ENCODE results near the gene NCR1.

GRCh38 chr19:54947381-54947780 is 41.4 kb downstream of the NCR1 start, which contains the start of gene NLRP7:
- TF ChIP-seq POLR2AphosphoS5 (IDR thresholded peaks at IDR 0.05): no peak
- TF ChIP-seq CTCF (IDR thresholded peaks at IDR 0.05): no peak
